Epithelial cell of proximal tubule (primary cell): ENCODE data around the gene ZNF23. TPM values are rescaled to one million over a fixed set of nuclear protein-coding genes. Genes with fewer than 3 reads are reported as not detected.

ENCODE experiments used
- DNase-seq: peaks from one replicate; pipeline ENCODE4 v3.0.0-alpha.2; 2011; ENCODE audit warnings: low read depth
- H3K4me3 ChIP-seq: 2 replicates; pipeline ENCODE4 v1.5.1; 2011; ENCODE audit warnings: low read depth, mild to moderate bottlenecking, low read length
- CTCF ChIP-seq: conservative IDR thresholded peaks from 2 replicates; pipeline ENCODE4 v1.5.1; 2012; ENCODE audit warnings: low read depth, mild to moderate bottlenecking, low read length
- total RNA-seq: library from RNA; depleted of rRNA; stranded (reverse); fragments of >200 nt; gene quantifications from 2 replicates; pipeline ENCODE4 v1.2.3, GENCODE V29; 2015

Gene ZNF23
- total RNA-seq, 1 donor from 2014 or later, result 5.9 TPM

- no peak overlapping the region for H3K4me3 ChIP-seq
- DNase-seq, result no peak
- TF ChIP-seq CTCF, result no peak
Measured at GRCh38 chr16:71423865-71424264, 38.2 kb downstream of the ZNF23 start.

GRCh38 chr16:71423016-71423415, 39.0 kb downstream of the ZNF23 start:
- H3K4me3 ChIP-seq, result no peak overlapping the region
- TF ChIP-seq CTCF, result no peak
- no peak for DNase-seq

- DNase-seq, result no peak
- H3K4me3 ChIP-seq, result no peak overlapping the region
- peak; percentile 42 for TF ChIP-seq CTCF
Measured at GRCh38 chr16:71421911-71422310, 40.1 kb downstream of the ZNF23 start.

GRCh38 chr16:71414038-71414437, 48.0 kb downstream of the ZNF23 start:
- no peak for DNase-seq
- H3K4me3 ChIP-seq, result no peak overlapping the region
- TF ChIP-seq CTCF, result no peak

- DNase-seq, result no peak
- no peak overlapping the region for H3K4me3 ChIP-seq
- TF ChIP-seq CTCF, result no peak
Measured at GRCh38 chr16:71413341-71413740, 48.7 kb downstream of the ZNF23 start.

GRCh38 chr16:71412270-71413160, 49.5 kb downstream of the ZNF23 start:
- DNase-seq, result peak; percentile 29

More at GRCh38 chr16:71412270-71413160, 49.5 kb downstream of the ZNF23 start:
- peak; percentile 81 for TF ChIP-seq CTCF
- H3K4me3 ChIP-seq, result no peak overlapping the region
